ENCODE results near the gene DOCK4. TPM values are rescaled to one million over a fixed set of nuclear protein-coding genes. Genes with fewer than 3 reads are reported as not detected.

The DOCK4 gene
- total and polyA plus RNA-seq, 7 donors: 3.0 to 28.5 (median 14.1) TPM

GRCh38 chr7:111878785-111879184 is 327.4 kb downstream of the DOCK4 start:
- H3K4me1 ChIP-seq: no peaks in the 10 kb centered on the region
- intact Hi-C loops (cut with DNase I): no loop called here
- TF ChIP-seq CTCF (IDR thresholded peaks at IDR 0.05) (no peak), POLR2AphosphoS5 (IDR thresholded peaks at IDR 0.05) (no peak), EP300 (IDR thresholded peaks at IDR 0.05) (no peak)
- no peak overlapping the region for H3K27ac ChIP-seq
- H3K27me3 ChIP-seq: no peaks in the 10 kb centered on the region
- no peak for DNase-seq
- H3K4me3 ChIP-seq: no peak overlapping the region
- H3K9me3 ChIP-seq: peaks cover 0 to 6% (median 0%) of the 10 kb centered on the region in 4 donors
- H3K36me3 ChIP-seq: no peaks in the 10 kb centered on the region

GRCh38 chr7:111877931-111878330 is 328.3 kb downstream of the DOCK4 start:
- H3K27me3 ChIP-seq: no peaks in the 10 kb centered on the region
- H3K9me3 ChIP-seq: peaks cover 0 to 6% (median 0%) of the 10 kb centered on the region in 4 donors
- no peaks in the 10 kb centered on the region for H3K4me1 ChIP-seq
- 86 to 92% methylated on average over 4 of the region's 4 CpGs for WGBS, 2 donors
- H3K27ac ChIP-seq: no peak overlapping the region
- TF ChIP-seq CTCF (IDR thresholded peaks at IDR 0.05) (no peak), POLR2AphosphoS5 (IDR thresholded peaks at IDR 0.05) (no peak), POLR2A (IDR thresholded peaks at IDR 0.05) (no peak), EP300 (IDR thresholded peaks at IDR 0.05) (no peak)
- DNase-seq: no peak
- H3K36me3 ChIP-seq: no peaks in the 10 kb centered on the region
- H3K4me3 ChIP-seq: no peak overlapping the region
- intact Hi-C loops (cut with DNase I): no loop called here

- WGBS, 2 donors: 54 to 62% methylated on average over 2 of the region's 2 CpGs
- no peak for DNase-seq
- intact Hi-C loops (cut with DNase I): no loop called here
- H3K27ac ChIP-seq: no peak overlapping the region
- H3K36me3 ChIP-seq: no peaks in the 10 kb centered on the region
- no peaks in the 10 kb centered on the region for H3K27me3 ChIP-seq
- H3K4me3 ChIP-seq: no peak overlapping the region
- H3K9me3 ChIP-seq: peaks cover 0 to 2% (median 0%) of the 10 kb centered on the region in 4 donors
- TF ChIP-seq POLR2AphosphoS5 (IDR thresholded peaks at IDR 0.05) (no peak), CTCF (IDR thresholded peaks at IDR 0.05) (no peak), EP300 (IDR thresholded peaks at IDR 0.05) (no peak)
- H3K4me1 ChIP-seq: no peaks in the 10 kb centered on the region
These were observed 332.1 kb downstream of the DOCK4 start for GRCh38 chr7:111873963-111874690.

GRCh38 chr7:111873326-111873646 is 332.9 kb downstream of the DOCK4 start:
- Histone ChIP-seq H3K27ac (no peak overlapping the region), H3K9me3 (peaks cover 0 to 2% (median 0%) of the 10 kb centered on the region in 4 donors), H3K4me3 (no peak overlapping the region), H3K36me3 (no peaks in the 10 kb centered on the region), H3K27me3 (no peaks in the 10 kb centered on the region), H3K4me1 (no peaks in the 10 kb centered on the region)
- TF ChIP-seq POLR2A (IDR thresholded peaks at IDR 0.05) (no peak), CTCF (IDR thresholded peaks at IDR 0.05) (no peak), EP300 (IDR thresholded peaks at IDR 0.05) (no peak), POLR2AphosphoS5 (IDR thresholded peaks at IDR 0.05) (no peak)
- 95 to 96% methylated on average over 8 of the region's 8 CpGs for WGBS, 2 donors
- intact Hi-C loops (cut with DNase I): no loop called here
- DNase-seq: no peak
